NCI-H2107 treated with DMSO at 0.1 percent for 48 hours (cell line): ENCODE results near the gene FXYD7.
"Not testable (repeated sequence)": the region's sequence is repeated elsewhere in the genome, so short reads cannot be mapped to it uniquely, and the experiment has no call there.

Experiments
- DNase-seq: peaks from one replicate; lab custom pipeline; 2025; ENCODE audit not compliant: unreplicated experiment; lab: John Stamatoyannopoulos, UW

Gene FXYD7

GRCh38 chr19:35194012-35194984, 51.2 kb downstream of the FXYD7 start:
- no peak for DNase-seq

- no peak for DNase-seq
These were observed 52.8 kb downstream of the FXYD7 start for GRCh38 chr19:35195830-35196229.

DNA sequence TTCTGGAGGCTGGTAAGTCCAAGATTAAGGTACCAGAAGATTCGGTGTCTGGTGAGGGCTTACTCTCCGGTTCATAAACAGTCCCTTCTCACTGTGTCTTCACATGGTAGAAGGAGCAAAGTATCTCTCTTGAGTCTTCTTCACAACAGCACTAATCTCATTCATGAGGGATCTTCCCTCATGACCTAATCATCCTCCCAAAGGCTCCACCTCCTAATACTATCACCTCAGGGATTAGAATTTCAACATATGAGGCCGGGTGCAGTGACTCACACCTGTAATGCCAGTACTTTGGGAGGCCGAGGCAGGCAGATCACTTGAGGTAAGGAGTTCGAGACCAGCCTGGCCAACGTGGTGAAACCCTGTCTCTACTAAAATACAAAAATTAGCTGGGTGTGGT, 53.8 kb downstream of the FXYD7 start:
- DNase-seq: not testable (repeated sequence)

GRCh38 chr19:35199481-35199880, 56.4 kb downstream of the FXYD7 start:
- no peak for DNase-seq

GRCh38 chr19:35202722-35203688, 60.0 kb downstream of the FXYD7 start:
- DNase-seq: no peak
